ENCODE data around the gene ISCU. TPM values are rescaled to one million over a fixed set of nuclear protein-coding genes. Genes with fewer than 3 reads are reported as not detected.

ISCU gene
- total RNA-seq, 1 donor: 136 TPM

DNA sequence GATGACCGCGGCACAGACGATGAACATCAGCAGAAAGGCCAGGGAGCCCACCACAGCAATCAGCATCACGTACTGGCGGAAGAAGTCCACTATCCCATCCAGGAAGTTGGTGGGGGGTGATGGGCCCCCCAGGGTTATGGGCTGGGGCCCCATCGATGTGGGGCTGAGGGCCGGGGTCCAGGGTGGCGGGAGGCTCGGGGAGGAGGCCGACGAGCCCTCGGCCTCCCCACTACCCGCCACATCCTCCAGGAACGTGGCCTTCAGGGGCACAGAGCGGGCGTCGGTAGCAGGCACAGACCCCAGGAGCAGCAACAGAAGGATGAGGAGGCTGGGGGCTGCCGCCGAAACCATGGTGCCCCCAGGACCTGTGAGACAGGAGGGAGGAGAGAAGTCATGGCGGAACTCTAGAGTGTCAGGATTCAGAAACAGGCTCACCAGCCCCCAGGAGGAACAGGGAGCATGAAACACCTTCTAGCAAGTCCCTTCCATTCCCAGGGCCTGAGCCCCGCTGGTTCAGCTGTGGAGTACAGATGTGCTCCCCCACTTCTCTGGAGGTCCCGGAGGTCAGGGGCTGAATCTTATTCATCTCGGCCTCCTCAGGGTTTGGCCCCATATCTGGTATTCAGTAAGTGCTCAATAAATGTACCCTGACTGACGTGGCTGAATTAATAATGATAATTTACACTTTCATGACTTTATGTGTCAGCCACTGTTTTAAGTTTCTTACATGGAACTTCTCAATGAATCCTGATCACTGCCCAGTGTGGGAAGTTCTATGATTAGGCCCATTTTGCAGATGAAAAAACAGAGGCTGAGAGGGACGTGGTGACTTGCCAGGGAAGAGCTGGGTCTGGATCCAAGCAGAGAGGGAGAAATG, 29.9 kb downstream of the ISCU start:
- H3K4me3 ChIP-seq (ENCODE audit: low read depth, low read length): no peak overlapping the region
- no peak for DNase-seq (ENCODE audit: low read depth)
- TF ChIP-seq, protein P1, sequence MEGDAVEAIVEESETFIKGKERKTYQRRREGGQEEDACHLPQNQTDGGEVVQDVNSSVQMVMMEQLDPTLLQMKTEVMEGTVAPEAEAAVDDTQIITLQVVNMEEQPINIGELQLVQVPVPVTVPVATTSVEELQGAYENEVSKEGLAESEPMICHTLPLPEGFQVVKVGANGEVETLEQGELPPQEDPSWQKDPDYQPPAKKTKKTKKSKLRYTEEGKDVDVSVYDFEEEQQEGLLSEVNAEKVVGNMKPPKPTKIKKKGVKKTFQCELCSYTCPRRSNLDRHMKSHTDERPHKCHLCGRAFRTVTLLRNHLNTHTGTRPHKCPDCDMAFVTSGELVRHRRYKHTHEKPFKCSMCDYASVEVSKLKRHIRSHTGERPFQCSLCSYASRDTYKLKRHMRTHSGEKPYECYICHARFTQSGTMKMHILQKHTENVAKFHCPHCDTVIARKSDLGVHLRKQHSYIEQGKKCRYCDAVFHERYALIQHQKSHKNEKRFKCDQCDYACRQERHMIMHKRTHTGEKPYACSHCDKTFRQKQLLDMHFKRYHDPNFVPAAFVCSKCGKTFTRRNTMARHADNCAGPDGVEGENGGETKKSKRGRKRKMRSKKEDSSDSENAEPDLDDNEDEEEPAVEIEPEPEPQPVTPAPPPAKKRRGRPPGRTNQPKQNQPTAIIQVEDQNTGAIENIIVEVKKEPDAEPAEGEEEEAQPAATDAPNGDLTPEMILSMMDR (IDR thresholded peaks at IDR 0.05; ENCODE audit: insufficient read depth, low read length): no peak

DNA sequence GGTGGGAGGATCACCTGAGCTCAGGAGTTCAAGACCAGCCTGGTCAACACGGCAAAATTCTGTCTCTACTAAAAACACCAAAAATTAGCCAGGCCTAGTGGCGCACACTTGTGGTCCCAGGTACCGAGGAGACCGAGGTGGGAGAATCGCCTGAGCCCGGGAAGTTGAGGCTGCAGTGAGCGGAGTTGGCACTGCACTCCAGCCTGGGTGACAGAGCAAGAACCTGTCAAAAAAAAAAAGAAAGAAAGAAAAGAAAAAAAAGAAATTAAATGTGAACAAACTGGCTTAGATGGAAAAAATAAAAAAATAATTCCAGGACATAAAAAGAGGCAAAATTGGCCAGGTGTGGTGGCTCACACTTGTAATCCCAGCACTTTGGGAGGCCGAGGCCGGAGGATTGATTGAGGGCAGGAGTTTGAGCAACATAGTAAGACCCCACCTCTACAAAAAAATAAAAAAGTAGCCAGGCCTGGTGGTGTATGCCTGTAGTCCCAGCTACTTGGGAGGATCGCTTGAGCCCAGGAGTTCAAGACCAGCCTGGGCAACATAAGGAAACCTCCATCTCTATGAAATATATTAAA, 32.0 kb downstream of the ISCU start:
- TF ChIP-seq, protein P1 (IDR thresholded peaks at IDR 0.05; ENCODE audit: insufficient read depth, low read length): no peak
- DNase-seq (ENCODE audit: low read depth): no peak
- H3K4me3 ChIP-seq (ENCODE audit: low read depth, low read length): no peak overlapping the region

DNA sequence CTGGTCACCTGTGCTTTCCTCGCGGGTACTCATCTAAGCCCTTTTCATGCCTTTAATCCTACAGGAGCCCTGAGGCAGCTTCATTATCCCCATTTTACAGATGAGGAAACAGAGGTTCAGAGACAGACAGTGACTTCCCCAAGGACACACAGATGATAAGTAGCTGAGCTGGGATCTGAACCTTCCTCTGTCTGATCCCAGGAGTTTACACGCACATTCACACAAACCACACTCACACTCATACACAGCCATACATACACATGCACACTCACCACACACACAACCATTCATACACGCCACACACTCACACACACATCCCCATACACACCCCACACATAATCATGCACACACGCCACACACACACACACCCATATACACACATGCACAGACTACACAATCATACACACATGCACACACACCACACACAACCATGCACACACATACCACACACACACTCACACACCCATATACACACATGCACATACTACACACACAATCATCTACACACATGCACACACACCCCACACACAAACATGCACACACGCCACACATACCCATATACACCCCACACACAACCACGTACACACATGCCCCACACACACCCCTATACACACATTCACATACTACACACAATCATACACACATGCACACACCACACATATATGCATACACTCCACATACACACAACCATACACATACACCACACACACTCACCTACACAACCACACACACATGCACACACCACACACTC, 32.7 kb downstream of the ISCU start:
- TF ChIP-seq, protein P1 (IDR thresholded peaks at IDR 0.05; ENCODE audit: insufficient read depth, low read length): no peak
- DNase-seq (ENCODE audit: low read depth): no peak
- peak overlapping the region; percentile 93 for H3K4me3 ChIP-seq (ENCODE audit: low read depth, low read length)

DNA sequence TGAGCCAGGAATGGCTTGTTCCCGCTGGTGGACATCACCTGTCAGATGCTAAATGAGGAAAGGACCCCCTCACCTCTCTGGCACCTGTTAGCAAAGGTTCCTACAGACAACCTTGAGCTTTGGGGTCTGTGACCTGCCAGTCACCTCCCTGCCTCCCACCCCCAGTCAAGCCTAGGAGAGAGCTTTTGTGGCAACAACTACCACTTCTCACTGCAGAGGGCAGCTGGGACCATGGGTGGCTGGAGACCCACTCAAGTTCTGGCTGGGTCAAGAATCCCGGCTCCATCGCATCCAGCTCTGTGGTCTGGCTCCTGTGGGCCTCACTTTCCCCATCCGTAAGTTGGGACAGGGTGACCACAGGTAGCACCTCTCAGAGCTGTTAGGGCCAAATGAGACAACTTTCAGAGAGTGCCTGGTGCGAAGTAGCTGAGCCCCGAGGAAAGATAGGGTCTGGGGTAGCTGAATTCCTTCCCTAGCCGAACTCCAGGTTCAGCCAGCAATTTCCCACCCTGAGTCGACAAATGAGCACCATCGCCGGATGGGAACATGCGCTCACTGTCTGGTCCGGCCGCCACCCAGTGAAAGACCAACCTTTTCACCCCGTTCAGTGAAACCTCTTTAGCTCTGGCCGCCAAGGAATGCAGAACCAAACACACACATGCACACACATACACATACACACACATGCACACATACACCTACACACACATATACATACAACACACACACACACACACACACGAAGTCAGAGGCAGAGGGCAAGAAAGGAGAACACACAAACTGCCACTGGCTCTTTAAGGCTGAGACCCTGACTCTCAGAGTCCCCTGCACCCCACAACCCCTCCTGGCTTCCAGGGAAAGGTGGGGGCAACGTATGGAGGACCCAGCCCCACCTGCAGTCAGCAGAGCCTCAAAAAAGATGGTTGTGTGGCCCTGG, 33.6 kb downstream of the ISCU start:
- DNase-seq (ENCODE audit: low read depth): no peak
- TF ChIP-seq, protein P1 (IDR thresholded peaks at IDR 0.05; ENCODE audit: insufficient read depth, low read length): no peak
- peak overlapping the region; percentile 93 for H3K4me3 ChIP-seq (ENCODE audit: low read depth, low read length)

DNA sequence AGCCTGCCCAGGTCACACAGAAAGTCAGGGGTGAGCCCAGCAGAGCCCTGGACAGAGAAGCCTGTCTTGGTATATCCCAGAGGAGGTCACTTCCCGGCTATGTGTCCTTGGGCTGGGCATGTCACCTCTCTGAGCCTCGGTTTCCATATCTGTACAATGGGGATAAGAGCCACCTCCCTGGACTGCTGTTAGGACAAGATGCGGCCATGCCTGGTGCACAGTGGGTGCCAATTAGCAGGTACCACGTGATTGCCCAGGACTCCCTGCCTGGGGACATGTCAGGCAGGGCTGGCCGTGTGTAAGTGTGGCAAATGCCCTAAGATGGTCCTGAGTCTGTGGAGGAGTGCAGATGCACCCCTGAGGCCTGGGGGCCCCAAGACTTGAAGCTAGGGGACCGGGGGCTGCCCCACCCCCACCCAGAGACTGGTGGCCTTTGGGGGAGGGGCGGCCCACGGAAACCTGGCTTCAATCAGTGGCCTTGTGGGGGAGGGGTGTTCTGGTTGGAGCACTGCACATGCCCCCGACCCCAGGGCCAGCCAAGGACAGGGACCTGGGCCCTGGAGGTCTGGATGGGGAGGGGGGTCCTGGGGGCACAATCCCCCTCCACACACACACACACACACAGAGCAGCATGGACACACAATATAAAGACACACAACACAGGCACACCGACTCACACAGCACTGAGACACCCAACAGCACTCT, 34.6 kb downstream of the ISCU start:
- TF ChIP-seq, protein P1 (IDR thresholded peaks at IDR 0.05; ENCODE audit: insufficient read depth, low read length): no peak
- peak overlapping the region; percentile 93 for H3K4me3 ChIP-seq (ENCODE audit: low read depth, low read length)
- no peak for DNase-seq (ENCODE audit: low read depth)

Measured in fibroblast of the aortic adventitia (primary cell).